Suprapubic skin (tissue), 4 donors: Measurements from ENCODE around the gene AGER.

Experiments used
- CTCF ChIP-seq, 2 donors: fragments of 200-600 bp in 1 of 2; fragments of 450-650 bp in 1 of 2; sonication (generic) in 1 of 2; IDR thresholded peaks; one replicate each; pipeline ENCODE4 v1.5.1; 2016 to 2019; ENCODE audit warnings: antibody characterized with exemption in 2 of 2, mild to moderate bottlenecking in 1 of 2, moderate library complexity in 1 of 2
- EP300 ChIP-seq: sonication (generic); formaldehyde crosslinking; IDR thresholded peaks from one replicate; pipeline ENCODE4 v1.6.1; 2017; ENCODE audit warnings: antibody characterized with exemption
- POLR2A ChIP-seq, 2 donors: fragments of 450-650 bp; IDR thresholded peaks; one replicate each; pipeline ENCODE4 v1.6.1; 2017; ENCODE audit warnings: antibody characterized with exemption in 2 of 2, mild to moderate bottlenecking in 2 of 2, moderate library complexity in 2 of 2
- POLR2AphosphoS5 ChIP-seq, 3 donors: sonication (generic); formaldehyde crosslinking; IDR thresholded peaks; one replicate each; pipeline ENCODE4 v1.6.1; 2017; ENCODE audit warnings: antibody characterized with exemption in 3 of 3

- TF ChIP-seq CTCF (IDR thresholded peaks at IDR 0.05) (no peak), POLR2AphosphoS5 (IDR thresholded peaks at IDR 0.05) (no peak), POLR2A (IDR thresholded peaks at IDR 0.05) (no peak), EP300 (no peak)
Observed at GRCh38 chr6:32216998-32217397, 32.9 kb upstream of the AGER start.
